ENCODE results near the gene TBKBP1. TPM values are rescaled to one million over a fixed set of nuclear protein-coding genes. Genes with fewer than 3 reads are reported as not detected.
A peak's percentile ranks its signal among the peaks of the same experiment; 100 is the strongest.

Gene TBKBP1
- total and polyA plus RNA-seq, 4 experiments from 2014 or later: 0.49 to 7.4 (median 3.7) TPM

DNA sequence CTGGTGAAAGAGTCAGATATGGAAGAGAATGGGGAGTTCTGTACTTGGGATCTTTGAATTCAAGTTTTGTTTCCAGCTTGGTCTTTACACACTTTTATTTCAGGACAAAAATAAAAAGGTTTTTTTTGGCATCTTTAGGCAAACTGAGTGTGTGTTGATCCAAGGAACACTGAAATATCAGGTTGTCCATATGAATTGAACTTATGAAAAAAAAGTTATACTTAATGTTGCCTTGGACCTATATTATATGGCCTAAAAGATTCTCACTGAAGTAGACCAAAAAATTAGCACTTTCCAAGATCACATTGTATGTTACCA, 29.4 kb upstream of the TBKBP1 start:
- intact Hi-C loops (cut with micrococcal nuclease): loop anchor here (1.0 to 5.0 kb wide), 5 partner anchors 14 to 138 kb away; no protein-coding TSS in a partner anchor
- H3K27ac Mint-ChIP-seq: peak overlapping the region; percentile 24 to 90 (median 77)
- H3K27me3 Mint-ChIP-seq: no peaks in the 10 kb centered on the region
- CTCF ChIA-PET (ENCODE audit: partially characterized antibody): interaction anchor here (1.0 to 6.4 kb wide), 17 partner anchors 10 to 125 kb away, joined by 3 to 100 read pairs (median 6); partner anchors contain the start of genes KPNB1, TBKBP1 and TBX21
- Histone ChIP-seq H3K4me3 (ENCODE audit: low read length in 2 of 2) (no peak overlapping the region), H3K27ac (ENCODE audit: low read depth, low read length) (no peak overlapping the region), H3K4me1 (ENCODE audit: insufficient read depth, low read length) (peaks cover 33% of the 10 kb centered on the region), H3K9me3 (ENCODE audit: control insufficient read depth in 1 of 2, low read length in 2 of 2) (no peaks in the 10 kb centered on the region), H3K36me3 (ENCODE audit: insufficient read depth, low read length) (peaks cover 75% of the 10 kb centered on the region), H3K27me3 (ENCODE audit: insufficient read depth, low read length) (no peaks in the 10 kb centered on the region)
- POLR2A ChIA-PET (ENCODE audit: partially characterized antibody): interaction anchor here (1.1 to 6.2 kb wide), 3 partner anchors 13 to 138 kb away, joined by 3 to 120 read pairs (median 6); partner anchors contain the start of gene KPNB1
- peaks cover 42 to 73% of the 10 kb centered on the region in 2 donors for H3K36me3 Mint-ChIP-seq
- H3K4me3 Mint-ChIP-seq: no peak overlapping the region
- H3K4me1 Mint-ChIP-seq: peaks cover 12 to 23% (median 15%) of the 10 kb centered on the region in 4 donors
- no peaks in the 10 kb centered on the region for H3K9me3 Mint-ChIP-seq
- DNase-seq: no peak

DNA sequence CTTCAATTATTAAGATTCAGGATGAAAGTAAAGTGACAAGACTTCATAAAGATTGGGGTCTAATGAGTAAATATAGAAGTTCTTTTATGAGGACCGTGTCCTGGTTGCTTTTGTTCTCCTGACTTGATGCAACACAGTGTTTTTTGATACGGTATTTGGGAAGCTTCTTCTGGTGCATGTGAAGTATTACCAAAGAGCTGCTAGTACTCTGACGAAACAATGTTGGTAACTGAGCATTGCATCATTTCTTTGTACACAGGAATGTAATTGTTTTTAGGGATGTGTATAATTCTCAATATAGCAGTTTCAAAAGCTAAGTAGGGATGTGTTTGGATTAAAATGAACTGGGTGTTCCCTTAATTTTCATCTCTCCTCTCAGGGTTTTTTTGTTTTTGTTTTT, 28.3 kb upstream of the TBKBP1 start:
- Mint-ChIP-seq H3K36me3 (peaks cover 46 to 76% of the 10 kb centered on the region in 2 donors), H3K27ac (peak overlapping the region in 1 of 7 donors; percentile 8)

DNA sequence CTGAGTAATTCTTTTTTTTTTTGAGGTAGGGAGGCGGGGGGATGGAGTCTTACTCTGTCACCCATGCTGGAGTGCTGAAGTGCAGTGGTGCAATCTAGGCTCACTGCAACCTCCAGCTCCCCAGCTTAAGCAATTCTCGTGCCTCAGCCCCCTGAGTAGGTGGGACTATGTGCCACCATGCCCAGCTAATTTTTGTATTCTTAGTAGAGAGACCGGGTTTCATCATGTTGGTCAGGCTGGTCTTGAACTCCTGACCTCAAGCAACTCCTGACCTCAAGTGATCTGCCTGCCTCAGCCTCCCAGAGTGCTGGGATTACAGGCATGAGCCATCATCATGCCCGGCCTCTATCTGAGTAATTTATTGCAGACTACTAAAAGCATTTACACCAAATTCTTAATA, 24.9 kb upstream of the TBKBP1 start:
- Mint-ChIP-seq H3K27me3 (no peaks in the 10 kb centered on the region), H3K4me1 (peaks cover 12 to 23% (median 13%) of the 10 kb centered on the region in 4 donors), H3K36me3 (peaks cover 65 to 83% of the 10 kb centered on the region in 2 donors), H3K27ac (no peak overlapping the region), H3K4me3 (no peak overlapping the region), H3K9me3 (no peaks in the 10 kb centered on the region)
- H3K36me3 ChIP-seq (ENCODE audit: insufficient read depth, low read length): peaks cover 86% of the 10 kb centered on the region
- no peak for DNase-seq
- H3K4me3 ChIP-seq (ENCODE audit: low read length in 2 of 2): no peak overlapping the region
- no peaks in the 10 kb centered on the region for H3K9me3 ChIP-seq (ENCODE audit: control insufficient read depth in 1 of 2, low read length in 2 of 2)
- POLR2A ChIA-PET (ENCODE audit: partially characterized antibody): interaction anchor here (0.8 kb wide), 1 partner anchor 20 kb away, joined by 5 read pairs; the partner anchor contains the start of gene KPNB1
- CTCF ChIA-PET (ENCODE audit: partially characterized antibody): no interaction called here
- intact Hi-C loops (cut with micrococcal nuclease): no loop called here
- no peaks in the 10 kb centered on the region for H3K27me3 ChIP-seq (ENCODE audit: insufficient read depth, low read length)
- no peak overlapping the region for H3K27ac ChIP-seq (ENCODE audit: low read depth, low read length)
- peaks cover 24% of the 10 kb centered on the region for H3K4me1 ChIP-seq (ENCODE audit: insufficient read depth, low read length)

More for the DNA sequence above, 28.3 kb upstream of the TBKBP1 start:
- Mint-ChIP-seq H3K9me3 (no peaks in the 10 kb centered on the region), H3K4me3 (no peak overlapping the region), H3K27me3 (no peaks in the 10 kb centered on the region), H3K4me1 (peaks cover 11 to 21% (median 16%) of the 10 kb centered on the region in 4 donors)
- ChIA-PET POLR2A (ENCODE audit: partially characterized antibody) (interaction anchor here (6.2 kb wide), 1 partner anchor 14 kb away, joined by 120 read pairs; the partner anchor contains the start of gene KPNB1), CTCF (ENCODE audit: partially characterized antibody) (interaction anchor here (0.9 to 6.4 kb wide), 12 partner anchors 11 to 136 kb away, joined by 3 to 100 read pairs (median 5); partner anchors contain the start of gene KPNB1)
- intact Hi-C loops (cut with micrococcal nuclease): loop anchor here (2.0 kb wide), 1 partner anchor 15 kb away; no protein-coding TSS in a partner anchor
- Histone ChIP-seq H3K4me1 (ENCODE audit: insufficient read depth, low read length) (peaks cover 35% of the 10 kb centered on the region), H3K9me3 (ENCODE audit: control insufficient read depth in 1 of 2, low read length in 2 of 2) (no peaks in the 10 kb centered on the region), H3K36me3 (ENCODE audit: insufficient read depth, low read length) (peaks cover 83% of the 10 kb centered on the region), H3K27me3 (ENCODE audit: insufficient read depth, low read length) (no peaks in the 10 kb centered on the region), H3K4me3 (ENCODE audit: low read length in 2 of 2) (no peak overlapping the region), H3K27ac (ENCODE audit: low read depth, low read length) (no peak overlapping the region)
- DNase-seq: no peak

DNA sequence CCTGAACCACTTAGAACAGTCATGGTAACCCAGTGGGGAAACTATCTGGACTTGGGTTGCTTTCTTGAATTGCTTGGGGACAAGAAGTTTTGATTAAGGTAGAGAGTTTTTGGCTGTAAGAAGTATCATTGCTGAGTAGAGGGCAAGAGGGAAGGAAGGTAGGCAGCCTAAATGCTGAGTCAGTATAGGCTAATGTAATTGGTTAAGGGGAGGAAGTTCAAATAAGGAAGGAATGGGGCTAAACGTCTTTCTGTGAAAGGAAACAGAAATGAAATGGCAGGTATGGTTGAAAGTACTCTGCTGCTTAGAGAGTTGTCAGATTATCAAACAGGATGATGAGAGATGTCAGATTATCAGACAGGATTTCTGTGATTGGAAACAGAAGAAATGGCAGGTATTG, 23.9 kb upstream of the TBKBP1 start:
- Histone ChIP-seq H3K4me3 (ENCODE audit: low read length in 2 of 2) (no peak overlapping the region), H3K9me3 (ENCODE audit: control insufficient read depth in 1 of 2, low read length in 2 of 2) (no peaks in the 10 kb centered on the region), H3K27ac (ENCODE audit: low read depth, low read length) (no peak overlapping the region), H3K36me3 (ENCODE audit: insufficient read depth, low read length) (peaks cover 88% of the 10 kb centered on the region), H3K4me1 (ENCODE audit: insufficient read depth, low read length) (peaks cover 18% of the 10 kb centered on the region), H3K27me3 (ENCODE audit: insufficient read depth, low read length) (no peaks in the 10 kb centered on the region)
- POLR2A ChIA-PET (ENCODE audit: partially characterized antibody): no interaction called here
- peaks cover 8 to 25% (median 11%) of the 10 kb centered on the region in 4 donors for H3K4me1 Mint-ChIP-seq
- CTCF ChIA-PET (ENCODE audit: partially characterized antibody): no interaction called here
- peak in 1 of 5 donors; percentile 4 for DNase-seq
- H3K9me3 Mint-ChIP-seq: no peaks in the 10 kb centered on the region
- no peak overlapping the region for H3K4me3 Mint-ChIP-seq
- intact Hi-C loops (cut with micrococcal nuclease): no loop called here
- H3K27me3 Mint-ChIP-seq: no peaks in the 10 kb centered on the region
- peaks cover 70 to 87% of the 10 kb centered on the region in 2 donors for H3K36me3 Mint-ChIP-seq
- H3K27ac Mint-ChIP-seq: peak overlapping the region; percentile 51 to 89 (median 74)

DNA sequence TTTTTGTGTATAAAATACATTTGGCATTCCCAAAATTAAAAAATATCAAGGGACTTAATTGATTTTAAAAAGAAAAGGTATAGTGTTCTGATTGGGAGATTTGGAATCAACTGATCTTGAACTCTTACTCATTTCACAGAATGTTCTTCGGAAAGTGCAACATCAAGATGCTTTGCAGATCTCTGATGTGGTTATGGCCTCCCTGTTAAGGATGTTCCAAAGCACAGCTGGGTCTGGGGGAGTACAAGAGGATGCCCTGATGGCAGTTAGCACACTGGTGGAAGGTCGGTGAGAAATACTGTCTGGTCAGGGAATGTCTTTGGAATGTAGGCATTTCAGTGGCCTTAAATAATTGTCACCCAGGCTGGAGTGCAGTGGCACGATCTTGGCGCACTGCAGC, 19.5 kb upstream of the TBKBP1 start:
- intact Hi-C loops (cut with micrococcal nuclease): no loop called here
- peaks cover 8 to 24% (median 14%) of the 10 kb centered on the region in 4 donors for H3K4me1 Mint-ChIP-seq
- H3K4me1 ChIP-seq (ENCODE audit: insufficient read depth, low read length): peaks cover 12% of the 10 kb centered on the region
- no peak for DNase-seq
- no peaks in the 10 kb centered on the region for H3K27me3 Mint-ChIP-seq
- H3K4me3 Mint-ChIP-seq: no peak overlapping the region
- peaks cover 72 to 90% of the 10 kb centered on the region in 2 donors for H3K36me3 Mint-ChIP-seq
- H3K4me3 ChIP-seq (ENCODE audit: low read length in 2 of 2): no peak overlapping the region
- H3K27me3 ChIP-seq (ENCODE audit: insufficient read depth, low read length): no peaks in the 10 kb centered on the region
- H3K27ac ChIP-seq (ENCODE audit: low read depth, low read length): no peak overlapping the region
- H3K27ac Mint-ChIP-seq: peak overlapping the region in 3 of 7 donors; percentile 36 to 61 (median 55)
- POLR2A ChIA-PET (ENCODE audit: partially characterized antibody): interaction anchor here (1.9 kb wide), 1 partner anchor 24 kb away, joined by 6 read pairs; no protein-coding TSS in a partner anchor
- no peaks in the 10 kb centered on the region for H3K9me3 Mint-ChIP-seq
- peaks cover 94% of the 10 kb centered on the region for H3K36me3 ChIP-seq (ENCODE audit: insufficient read depth, low read length)
- no peaks in the 10 kb centered on the region for H3K9me3 ChIP-seq (ENCODE audit: control insufficient read depth in 1 of 2, low read length in 2 of 2)
- CTCF ChIA-PET (ENCODE audit: partially characterized antibody): interaction anchor here (1.2 to 10.4 kb wide), 3 partner anchors 10 to 25 kb away, joined by 4 to 100 read pairs (median 6); no protein-coding TSS in a partner anchor

DNA sequence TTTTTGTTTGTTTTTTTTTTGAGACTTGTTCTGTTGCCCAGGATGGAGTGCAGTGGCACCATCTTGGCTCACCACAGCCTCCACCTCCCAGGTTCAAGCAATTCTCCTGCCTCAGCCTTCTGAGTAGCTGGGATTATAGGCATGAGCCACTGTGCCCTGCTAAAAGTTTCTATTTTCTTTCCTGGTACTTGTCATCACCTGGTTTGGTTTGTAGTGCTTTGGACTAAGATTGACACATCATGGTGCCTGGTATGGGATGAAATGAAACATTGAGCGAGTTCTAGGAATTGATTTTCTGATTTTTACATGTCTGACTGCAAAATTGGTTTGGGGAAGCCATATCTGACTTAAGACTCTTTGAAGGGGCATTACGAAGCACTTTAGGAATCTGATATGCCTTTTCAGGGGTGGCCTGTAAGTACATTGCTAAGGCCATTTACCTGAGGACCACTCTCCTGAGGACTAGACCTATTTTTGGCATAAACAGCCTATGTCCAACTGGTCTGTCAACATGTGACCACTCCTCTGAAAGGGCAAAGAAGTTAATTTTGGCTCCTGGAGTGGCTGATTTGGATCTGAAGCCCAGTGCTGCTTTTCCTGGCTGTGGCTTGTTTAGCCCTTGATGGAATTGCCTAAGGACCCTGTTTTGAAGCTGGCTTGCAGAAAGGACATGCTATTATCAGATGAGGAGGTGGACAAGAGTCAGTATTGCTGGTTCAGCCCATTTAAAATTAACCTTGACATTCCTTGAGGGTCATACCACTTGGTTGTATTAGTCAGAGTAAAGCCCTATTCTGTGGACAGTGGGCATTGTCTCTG, 18.4 kb upstream of the TBKBP1 start:
- peaks cover 1% of the 10 kb centered on the region for H3K4me1 ChIP-seq (ENCODE audit: insufficient read depth, low read length)
- H3K9me3 ChIP-seq (ENCODE audit: control insufficient read depth in 1 of 2, low read length in 2 of 2): no peaks in the 10 kb centered on the region
- no peaks in the 10 kb centered on the region for H3K27me3 ChIP-seq (ENCODE audit: insufficient read depth, low read length)
- intact Hi-C loops (cut with micrococcal nuclease): no loop called here
- H3K36me3 Mint-ChIP-seq: peaks cover 70 to 88% of the 10 kb centered on the region in 2 donors
- peaks cover 0 to 15% (median 8%) of the 10 kb centered on the region in 4 donors for H3K4me1 Mint-ChIP-seq
- H3K27me3 Mint-ChIP-seq: no peaks in the 10 kb centered on the region
- DNase-seq: no peak
- CTCF ChIA-PET (ENCODE audit: partially characterized antibody): interaction anchor here (0.8 to 10.4 kb wide), 5 partner anchors 11 to 58 kb away, joined by 3 to 100 read pairs (median 4); partner anchors contain the start of gene TBX21
- H3K36me3 ChIP-seq (ENCODE audit: insufficient read depth, low read length): peaks cover 91% of the 10 kb centered on the region
- POLR2A ChIA-PET (ENCODE audit: partially characterized antibody): interaction anchor here (0.8 to 1.9 kb wide), 3 partner anchors 9 to 25 kb away, joined by 3 to 6 read pairs (median 3); no protein-coding TSS in a partner anchor
- H3K4me3 Mint-ChIP-seq: no peak overlapping the region
- H3K9me3 Mint-ChIP-seq: no peaks in the 10 kb centered on the region
- H3K27ac Mint-ChIP-seq: peak overlapping the region in 6 of 7 donors; percentile 4 to 78 (median 68)
- H3K27ac ChIP-seq (ENCODE audit: low read depth, low read length): no peak overlapping the region
- H3K4me3 ChIP-seq (ENCODE audit: low read length in 2 of 2): no peak overlapping the region

DNA sequence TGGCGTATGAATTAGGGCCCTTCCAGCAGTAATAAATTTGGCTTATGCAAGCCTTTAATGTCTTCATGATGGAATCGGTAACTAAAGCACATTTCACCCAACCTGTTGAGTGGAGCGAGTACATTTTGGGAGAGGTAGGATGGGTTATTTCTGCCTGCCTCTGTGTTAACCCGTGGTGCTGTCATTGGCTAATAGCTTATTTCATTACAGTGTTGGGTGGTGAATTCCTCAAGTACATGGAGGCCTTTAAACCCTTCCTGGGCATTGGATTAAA, 17.8 kb upstream of the TBKBP1 start:
- Mint-ChIP-seq H3K4me1 (peaks cover 0 to 15% (median 8%) of the 10 kb centered on the region in 4 donors), H3K27ac (no peak overlapping the region), H3K36me3 (peaks cover 70 to 86% of the 10 kb centered on the region in 2 donors), H3K27me3 (no peaks in the 10 kb centered on the region), H3K4me3 (no peak overlapping the region), H3K9me3 (no peaks in the 10 kb centered on the region)
- Histone ChIP-seq H3K36me3 (ENCODE audit: insufficient read depth, low read length) (peaks cover 89% of the 10 kb centered on the region), H3K4me3 (ENCODE audit: low read length in 2 of 2) (no peak overlapping the region), H3K27ac (ENCODE audit: low read depth, low read length) (no peak overlapping the region), H3K27me3 (ENCODE audit: insufficient read depth, low read length) (no peaks in the 10 kb centered on the region), H3K4me1 (ENCODE audit: insufficient read depth, low read length) (no peaks in the 10 kb centered on the region), H3K9me3 (ENCODE audit: control insufficient read depth in 1 of 2, low read length in 2 of 2) (no peaks in the 10 kb centered on the region)
- ChIA-PET POLR2A (ENCODE audit: partially characterized antibody) (interaction anchor here (0.6 to 1.2 kb wide), 3 partner anchors 9 to 27 kb away, joined by 3 to 4 read pairs (median 3); no protein-coding TSS in a partner anchor), CTCF (ENCODE audit: partially characterized antibody) (interaction anchor here (0.6 to 10.4 kb wide), 6 partner anchors 12 to 114 kb away, joined by 3 to 100 read pairs (median 4); partner anchors contain the start of gene TBX21)
- intact Hi-C loops (cut with micrococcal nuclease): no loop called here
- no peak for DNase-seq
